Erythroblast (primary cell): ENCODE results near the gene NME2.

Experiments used
- GATA1 ChIP-seq: IDR thresholded peaks from 2 replicates; pipeline ENCODE4 v1.6.1; 2011; ENCODE audit warnings: low read depth, mild to moderate bottlenecking, control low read depth, low read length, moderate library complexity
- POLR2A ChIP-seq: IDR thresholded peaks from 2 replicates; pipeline ENCODE4 v1.6.1; 2011; ENCODE audit warnings: mild to moderate bottlenecking, low read length

- TF ChIP-seq POLR2A (no peak), GATA1 (no peak)
Observed at GRCh38 chr17:51217946-51218345, 51.7 kb downstream of the NME2 start.
